ENCODE data around the gene S1PR3.

S1PR3 gene

DNA sequence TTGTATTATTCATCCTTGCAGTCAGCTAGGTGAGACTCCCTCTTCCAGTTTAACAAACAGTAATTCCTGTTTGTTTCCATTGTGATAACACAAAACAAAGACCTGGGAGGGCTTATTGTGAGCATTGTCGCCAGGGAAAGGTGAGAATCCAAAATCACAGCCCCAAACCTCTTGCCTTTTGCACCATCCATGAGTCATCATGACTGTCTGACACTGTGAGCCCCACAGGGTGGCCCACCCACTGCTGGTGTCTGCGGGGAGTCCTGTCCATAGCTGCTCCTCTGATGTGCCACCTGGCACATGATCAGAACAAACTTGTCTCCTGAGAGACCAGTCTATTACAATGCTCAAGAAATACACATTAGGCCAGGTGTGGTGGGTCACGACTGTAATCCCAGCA lies 33.7 kb upstream of the S1PR3 start:
- TF ChIP-seq ELF4 (IDR thresholded peaks at IDR 0.05) (no peak), CTBP1 (IDR thresholded peaks at IDR 0.05; ENCODE audit: borderline replicate concordance) (no peak), LEF1 (IDR thresholded peaks at IDR 0.05; ENCODE audit: borderline replicate concordance) (no peak), TARDBP (IDR thresholded peaks at IDR 0.05) (no peak), FOXM1 (IDR thresholded peaks at IDR 0.05; ENCODE audit: borderline replicate concordance) (no peak), NFRKB (IDR thresholded peaks at IDR 0.05) (no peak), SP1 (IDR thresholded peaks at IDR 0.05) (no peak), FOXK2 (IDR thresholded peaks at IDR 0.05) (no peak), ZNF384 (IDR thresholded peaks at IDR 0.05) (no peak), SUZ12 (IDR thresholded peaks at IDR 0.05) (no peak), BHLHE40 (IDR thresholded peaks at IDR 0.05; ENCODE audit: borderline replicate concordance) (no peak), HDGF (IDR thresholded peaks at IDR 0.05; ENCODE audit: borderline replicate concordance) (no peak), FOXA1 (IDR thresholded peaks at IDR 0.05) (no peak), ARNT (IDR thresholded peaks at IDR 0.05) (no peak)
- TF ChIP-seq, protein P1, sequence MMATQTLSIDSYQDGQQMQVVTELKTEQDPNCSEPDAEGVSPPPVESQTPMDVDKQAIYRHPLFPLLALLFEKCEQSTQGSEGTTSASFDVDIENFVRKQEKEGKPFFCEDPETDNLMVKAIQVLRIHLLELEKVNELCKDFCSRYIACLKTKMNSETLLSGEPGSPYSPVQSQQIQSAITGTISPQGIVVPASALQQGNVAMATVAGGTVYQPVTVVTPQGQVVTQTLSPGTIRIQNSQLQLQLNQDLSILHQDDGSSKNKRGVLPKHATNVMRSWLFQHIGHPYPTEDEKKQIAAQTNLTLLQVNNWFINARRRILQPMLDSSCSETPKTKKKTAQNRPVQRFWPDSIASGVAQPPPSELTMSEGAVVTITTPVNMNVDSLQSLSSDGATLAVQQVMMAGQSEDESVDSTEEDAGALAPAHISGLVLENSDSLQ (IDR thresholded peaks at IDR 0.05): no peak
- CTCF ChIA-PET: no interaction called here
- POLR2A ChIA-PET: no interaction called here
- DNase-seq (ENCODE audit: extremely low spot score): no peak

DNA sequence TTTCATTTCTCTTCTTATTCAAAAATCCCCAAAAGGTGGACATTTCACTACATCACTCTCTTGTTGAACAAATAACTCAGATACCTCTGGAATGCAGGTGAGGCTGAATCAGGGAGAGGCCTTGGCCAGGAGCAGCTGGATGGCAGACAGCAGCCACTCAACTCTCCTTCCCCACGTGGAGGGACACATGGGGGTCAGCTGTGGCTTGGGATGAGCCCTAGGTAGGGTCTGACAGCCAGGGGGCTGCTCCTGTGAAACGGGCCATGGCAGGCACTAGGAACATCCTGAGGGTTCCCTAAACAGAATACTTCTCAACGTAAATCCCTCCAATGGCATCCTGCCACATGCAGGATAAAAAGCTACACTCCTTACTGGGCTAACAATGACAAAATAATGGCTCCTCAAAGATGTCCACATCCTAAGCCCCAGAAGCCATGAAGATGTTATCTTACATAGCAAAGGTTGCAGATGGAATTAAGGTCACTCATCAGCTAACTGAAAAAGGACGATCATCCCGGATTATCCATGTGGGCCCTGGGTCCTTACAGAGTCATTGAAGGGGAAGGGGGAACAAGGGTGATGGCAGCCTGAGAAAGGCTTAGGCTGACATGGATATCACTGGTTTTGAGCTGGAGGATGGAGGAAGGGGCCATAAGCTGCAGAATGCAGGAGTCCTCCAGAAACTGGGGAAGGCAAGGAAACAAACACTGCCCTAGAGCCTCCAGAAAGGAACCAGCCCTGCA lies 31.4 kb upstream of the S1PR3 start:
- CTCF ChIA-PET: no interaction called here
- DNase-seq (ENCODE audit: extremely low spot score): no peak
- TF ChIP-seq TARDBP (IDR thresholded peaks at IDR 0.05): no peak
- TF ChIP-seq SUZ12 (IDR thresholded peaks at IDR 0.05): no peak
- TF ChIP-seq BHLHE40 (IDR thresholded peaks at IDR 0.05; ENCODE audit: borderline replicate concordance): no peak
- no peak for TF ChIP-seq FOXA1 (IDR thresholded peaks at IDR 0.05)
- TF ChIP-seq ARNT (IDR thresholded peaks at IDR 0.05): no peak
- TF ChIP-seq SP1 (IDR thresholded peaks at IDR 0.05): no peak
- no peak for TF ChIP-seq LEF1 (IDR thresholded peaks at IDR 0.05; ENCODE audit: borderline replicate concordance)
- no peak for TF ChIP-seq ELF4 (IDR thresholded peaks at IDR 0.05)
- TF ChIP-seq FOXK2 (IDR thresholded peaks at IDR 0.05): no peak
- no peak for TF ChIP-seq ZNF384 (IDR thresholded peaks at IDR 0.05)
- no peak for TF ChIP-seq NFRKB (IDR thresholded peaks at IDR 0.05)
- TF ChIP-seq, protein P1 (IDR thresholded peaks at IDR 0.05): no peak
- TF ChIP-seq FOXM1 (IDR thresholded peaks at IDR 0.05; ENCODE audit: borderline replicate concordance): no peak
- POLR2A ChIA-PET: no interaction called here

DNA sequence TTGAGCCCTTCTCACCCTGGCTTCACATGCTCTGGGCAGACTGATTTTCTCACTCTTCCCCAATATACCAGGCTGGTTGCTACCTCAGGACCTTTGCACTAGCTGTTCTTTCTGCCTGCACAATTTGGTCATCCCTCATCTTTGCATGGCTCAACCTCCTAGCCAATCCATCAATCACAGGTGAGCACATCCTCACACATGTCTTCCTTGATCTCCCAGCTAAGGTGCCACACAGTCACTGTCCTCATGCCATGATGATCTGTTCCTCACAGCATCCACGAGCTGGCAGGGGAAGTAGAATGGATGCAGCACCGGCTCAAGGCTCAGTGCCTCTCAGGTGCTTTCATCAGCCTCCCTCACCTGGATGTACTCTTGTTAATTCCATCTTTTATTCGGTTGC lies 30.6 kb upstream of the S1PR3 start:
- TF ChIP-seq LEF1 (IDR thresholded peaks at IDR 0.05; ENCODE audit: borderline replicate concordance): no peak
- TF ChIP-seq ZNF384 (IDR thresholded peaks at IDR 0.05): no peak
- no peak for TF ChIP-seq CTBP1 (IDR thresholded peaks at IDR 0.05; ENCODE audit: borderline replicate concordance)
- no peak for TF ChIP-seq HDGF (IDR thresholded peaks at IDR 0.05; ENCODE audit: borderline replicate concordance)
- no peak for TF ChIP-seq ARNT (IDR thresholded peaks at IDR 0.05)
- ChIA-PET POLR2A (no interaction called here), CTCF (no interaction called here)
- DNase-seq (ENCODE audit: extremely low spot score): no peak

DNA sequence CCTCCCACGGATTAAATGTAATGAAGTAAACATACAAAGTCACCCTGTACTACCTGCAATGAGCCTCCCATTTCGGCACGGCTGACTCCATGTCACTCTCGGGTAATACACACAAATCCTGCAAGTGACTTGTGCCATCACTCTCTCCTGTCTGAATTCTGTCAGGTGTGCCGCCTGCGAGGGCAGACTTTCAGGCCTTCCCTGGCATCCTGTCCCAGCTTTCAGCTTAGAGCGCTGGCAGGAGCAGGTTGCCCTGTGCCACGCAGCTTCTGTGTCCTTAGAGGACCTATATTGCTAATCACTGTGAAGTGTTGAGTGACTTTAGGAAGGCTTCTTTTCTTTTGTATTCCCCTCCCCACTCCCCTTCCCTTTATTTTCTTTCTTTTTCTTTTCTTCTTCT lies 25.8 kb upstream of the S1PR3 start:
- ChIA-PET POLR2A (no interaction called here), CTCF (no interaction called here)
- TF ChIP-seq FOXM1 (IDR thresholded peaks at IDR 0.05; ENCODE audit: borderline replicate concordance): no peak
- TF ChIP-seq ELF4 (IDR thresholded peaks at IDR 0.05): no peak
- TF ChIP-seq CTBP1 (IDR thresholded peaks at IDR 0.05; ENCODE audit: borderline replicate concordance): no peak
- TF ChIP-seq HDGF (IDR thresholded peaks at IDR 0.05; ENCODE audit: borderline replicate concordance): no peak
- TF ChIP-seq FOXA1 (IDR thresholded peaks at IDR 0.05): no peak
- DNase-seq (ENCODE audit: extremely low spot score): no peak

DNA sequence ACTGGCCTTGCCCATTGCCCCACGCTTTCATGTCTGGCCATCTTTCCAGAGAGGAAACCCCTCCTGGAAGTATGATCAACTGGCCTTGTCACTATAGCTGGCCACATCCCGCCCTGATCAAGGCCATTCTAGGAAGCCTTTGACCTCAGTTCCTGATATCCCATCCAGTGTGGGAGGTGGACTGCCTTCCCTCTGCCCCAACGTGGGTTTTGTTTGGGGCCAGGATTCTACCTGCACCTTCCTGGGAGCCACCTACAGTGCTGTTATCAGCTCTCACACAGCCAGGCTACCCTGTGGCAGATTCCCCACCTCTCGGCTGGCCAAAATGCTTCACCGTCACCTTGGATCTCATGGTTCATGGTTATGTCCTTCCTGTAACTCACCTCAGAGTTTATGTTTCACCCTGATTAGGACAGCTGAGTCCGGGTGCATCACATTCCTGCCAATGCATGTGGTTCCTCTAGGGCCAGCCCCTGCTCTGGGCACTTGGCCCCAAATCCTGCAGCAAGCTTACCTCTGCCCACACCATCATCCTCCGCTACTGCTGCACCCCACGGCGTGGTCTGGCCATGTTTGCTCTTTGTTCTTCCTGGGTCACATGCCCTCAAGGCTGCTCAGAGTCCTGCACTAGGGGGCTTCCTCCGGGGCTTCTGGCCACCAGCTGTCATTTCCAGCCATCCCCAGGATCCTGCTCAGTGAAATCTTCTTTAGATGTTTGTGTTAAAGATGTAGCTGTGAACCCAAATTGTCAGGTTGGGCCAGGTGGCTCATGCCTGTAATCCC lies 24.2 kb upstream of the S1PR3 start:
- DNase-seq (ENCODE audit: extremely low spot score): no peak
- TF ChIP-seq SUZ12 (IDR thresholded peaks at IDR 0.05): no peak
- no peak for TF ChIP-seq HDGF (IDR thresholded peaks at IDR 0.05; ENCODE audit: borderline replicate concordance)
- TF ChIP-seq FOXM1 (IDR thresholded peaks at IDR 0.05; ENCODE audit: borderline replicate concordance): no peak
- no peak for TF ChIP-seq ARNT (IDR thresholded peaks at IDR 0.05)
- no peak for TF ChIP-seq FOXK2 (IDR thresholded peaks at IDR 0.05)
- TF ChIP-seq ELF4 (IDR thresholded peaks at IDR 0.05): no peak
- no peak for TF ChIP-seq SP1 (IDR thresholded peaks at IDR 0.05)
- TF ChIP-seq BHLHE40 (IDR thresholded peaks at IDR 0.05; ENCODE audit: borderline replicate concordance): no peak
- no peak for TF ChIP-seq NFRKB (IDR thresholded peaks at IDR 0.05)
- TF ChIP-seq, protein P1 (IDR thresholded peaks at IDR 0.05): no peak
- TF ChIP-seq TARDBP (IDR thresholded peaks at IDR 0.05): no peak
- TF ChIP-seq ZNF384 (IDR thresholded peaks at IDR 0.05): no peak
- TF ChIP-seq CTBP1 (IDR thresholded peaks at IDR 0.05; ENCODE audit: borderline replicate concordance): no peak
- TF ChIP-seq L3MBTL2 (conservative IDR thresholded peaks at IDR 0.05): no peak
- TF ChIP-seq FOXA1 (IDR thresholded peaks at IDR 0.05): no peak
- ChIA-PET POLR2A (no interaction called here), CTCF (no interaction called here)

DNA sequence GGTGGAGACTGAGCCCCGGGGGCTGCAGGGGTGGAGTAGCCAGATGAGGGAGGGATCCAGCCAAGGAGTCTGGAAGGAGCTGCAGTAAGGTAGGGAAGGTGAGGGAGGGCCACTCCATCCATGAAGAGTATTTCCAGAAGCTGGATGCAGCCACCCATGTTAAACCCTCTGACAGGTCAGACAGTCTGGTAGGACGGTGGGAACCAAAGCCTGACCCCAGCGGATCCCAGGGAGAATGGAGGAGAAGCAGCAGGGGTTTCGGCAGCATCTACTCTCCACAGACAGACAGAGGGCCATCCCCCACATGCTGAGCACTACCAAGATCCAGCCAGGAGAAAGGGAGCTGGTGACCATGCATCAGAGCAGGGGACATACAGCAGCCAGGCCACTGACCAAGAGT lies 22.5 kb upstream of the S1PR3 start:
- CTCF ChIA-PET: no interaction called here
- TF ChIP-seq SP1 (IDR thresholded peaks at IDR 0.05) (no peak), TARDBP (IDR thresholded peaks at IDR 0.05) (no peak), FOXK2 (IDR thresholded peaks at IDR 0.05) (no peak), CTBP1 (IDR thresholded peaks at IDR 0.05; ENCODE audit: borderline replicate concordance) (no peak), SUZ12 (IDR thresholded peaks at IDR 0.05) (no peak), HDGF (IDR thresholded peaks at IDR 0.05; ENCODE audit: borderline replicate concordance) (no peak)
- TF ChIP-seq, protein P1 (IDR thresholded peaks at IDR 0.05): no peak

More for the DNA sequence above, 22.5 kb upstream of the S1PR3 start:
- DNase-seq (ENCODE audit: extremely low spot score): no peak
- POLR2A ChIA-PET: no interaction called here

All from HEK293T (cell line).